ENCODE results near the gene ARHGEF4. TPM values are rescaled to one million over a fixed set of nuclear protein-coding genes. Genes with fewer than 3 reads are reported as not detected.

ARHGEF4 gene
- total RNA-seq, 1 experiment from 2014 or later: 20.0 TPM

GRCh38 chr2:130891966-130892365, 55.3 kb downstream of the ARHGEF4 start:
- no peaks in the 10 kb centered on the region for H3K9me2 ChIP-seq (ENCODE audit: insufficient read depth)
- H3K4me2 ChIP-seq: no peak overlapping the region
- H3K27ac ChIP-seq: no peak overlapping the region
- no peaks in the 10 kb centered on the region; the same call in 1 of the 2 replicates for H4K20me1 ChIP-seq (ENCODE audit: insufficient read depth)
- H3K27me3 ChIP-seq (ENCODE audit: insufficient read depth, low read depth): no peaks in the 10 kb centered on the region
- no peaks in the 10 kb centered on the region for H3F3A ChIP-seq (ENCODE audit: insufficient read depth, low read depth)
- H3K36me3 ChIP-seq (ENCODE audit: low read depth): no peaks in the 10 kb centered on the region
- no peak overlapping the region for H3K4me3 ChIP-seq
- H3K4me1 ChIP-seq (replicated peaks; ENCODE audit: insufficient read depth): 0 out of 2 replicates have a peak, but pooled peaks cover 5% of the 10 kb centered on the region
- H2AFZ ChIP-seq: no peak overlapping the region
- POLR2A ChIA-PET (ENCODE audit: unreplicated experiment): no interaction called here
- TF ChIP-seq EZH2 (IDR thresholded peaks at IDR 0.05; ENCODE audit: low read depth) (no peak), CTCF (conservative IDR thresholded peaks at IDR 0.05) (no peak)
- BruUV-seq (replicated peaks): no TSS peak
- H3K9me3 ChIP-seq (ENCODE audit: insufficient read depth, low read depth): no peaks in the 10 kb centered on the region
- no peak for DNase-seq
- intact Hi-C loops (cut with micrococcal nuclease; ENCODE audit: unreplicated experiment): no loop called here
- CTCF ChIA-PET: no interaction called here
- H3K79me2 ChIP-seq (ENCODE audit: low read depth): no peaks in the 10 kb centered on the region

GRCh38 chr2:130892793-130893785, 56.4 kb downstream of the ARHGEF4 start:
- H3K27ac ChIP-seq: no peak overlapping the region
- 0 out of 2 replicates have a peak, but pooled peaks cover 5% of the 10 kb centered on the region for H3K4me1 ChIP-seq (replicated peaks; ENCODE audit: insufficient read depth)
- H3K9me3 ChIP-seq (ENCODE audit: insufficient read depth, low read depth): no peaks in the 10 kb centered on the region
- no peaks in the 10 kb centered on the region for H3K27me3 ChIP-seq (ENCODE audit: insufficient read depth, low read depth)
- intact Hi-C loops (cut with micrococcal nuclease; ENCODE audit: unreplicated experiment): no loop called here
- no peak overlapping the region for H3K4me3 ChIP-seq
- POLR2A ChIA-PET (ENCODE audit: unreplicated experiment): no interaction called here
- H4K20me1 ChIP-seq (ENCODE audit: insufficient read depth): no peaks in the 10 kb centered on the region; the same call in 1 of the 2 replicates
- no TSS peak for BruUV-seq (replicated peaks)
- DNase-seq: no peak
- no peak overlapping the region for H3K4me2 ChIP-seq
- H3F3A ChIP-seq (ENCODE audit: insufficient read depth, low read depth): no peaks in the 10 kb centered on the region
- no peaks in the 10 kb centered on the region for H3K36me3 ChIP-seq (ENCODE audit: low read depth)
- H3K9me2 ChIP-seq (ENCODE audit: insufficient read depth): no peaks in the 10 kb centered on the region
- no peak overlapping the region for H2AFZ ChIP-seq
- TF ChIP-seq CTCF (conservative IDR thresholded peaks at IDR 0.05) (no peak), EZH2 (IDR thresholded peaks at IDR 0.05; ENCODE audit: low read depth) (no peak)
- CTCF ChIA-PET: no interaction called here
- H3K79me2 ChIP-seq (ENCODE audit: low read depth): no peaks in the 10 kb centered on the region

GRCh38 chr2:130894326-130894942, 57.7 kb downstream of the ARHGEF4 start:
- intact Hi-C loops (cut with micrococcal nuclease; ENCODE audit: unreplicated experiment): no loop called here
- H3K27ac ChIP-seq: no peak overlapping the region

More at GRCh38 chr2:130894326-130894942, 57.7 kb downstream of the ARHGEF4 start:
- Histone ChIP-seq H3K4me3 (no peak overlapping the region), H3K4me1 (replicated peaks; ENCODE audit: insufficient read depth) (0 out of 2 replicates have a peak, but pooled peaks cover 5% of the 10 kb centered on the region), H3K27me3 (ENCODE audit: insufficient read depth, low read depth) (no peaks in the 10 kb centered on the region), H3K9me3 (ENCODE audit: insufficient read depth, low read depth) (no peaks in the 10 kb centered on the region), H3K79me2 (ENCODE audit: low read depth) (no peaks in the 10 kb centered on the region), H3K36me3 (ENCODE audit: low read depth) (no peaks in the 10 kb centered on the region), H3F3A (ENCODE audit: insufficient read depth, low read depth) (no peaks in the 10 kb centered on the region), H3K9me2 (ENCODE audit: insufficient read depth) (no peaks in the 10 kb centered on the region), H3K4me2 (no peak overlapping the region), H2AFZ (no peak overlapping the region), H4K20me1 (ENCODE audit: insufficient read depth) (no peaks in the 10 kb centered on the region)
- DNase-seq: peak in 1 of 2 experiments; percentile 47
- ChIA-PET POLR2A (ENCODE audit: unreplicated experiment) (no interaction called here), CTCF (no interaction called here)
- BruUV-seq (replicated peaks): no TSS peak
- no peak for TF ChIP-seq EZH2 (IDR thresholded peaks at IDR 0.05; ENCODE audit: low read depth)
- no peak for TF ChIP-seq CTCF (conservative IDR thresholded peaks at IDR 0.05)
